G401 (cell line): Measurements from ENCODE around the gene TMEM121. TPM values are rescaled to one million over a fixed set of nuclear protein-coding genes. Genes with fewer than 3 reads are reported as not detected.
A peak's percentile ranks its signal among the peaks of the same experiment; 100 is the strongest.

Source experiments
- DNase-seq: peaks from one replicate; pipeline ENCODE4 v3.0.0-alpha.2; 2015; ENCODE audit warnings: low spot score
- in situ Hi-C: cut with HindIII; loops from 2 replicates; pipeline ENCODE4 v1.10.0; 2016; ENCODE audit warnings: low sequenced_read_pairs, mixed read lengths
- total RNA-seq: library from RNA; depleted of rRNA; stranded (reverse); fragments of >200 nt; shearing (Covaris generic); gene quantifications from 2 replicates; pipeline ENCODE4 v1.2.3, GENCODE V29; 2014; rRNA removed

Gene TMEM121
- total RNA-seq: 23.8 and 39.1 TPM in 2 replicates

- DNase-seq: peak; percentile 37
Observed at GRCh38 chr14:105525861-105526775, at the start of gene TMEM121. TMEM121 (plus strand) TSS chr14:105526583; CDS start chr14:105528835, 2,252 bp downstream.

GRCh38 chr14:105476831-105477659 is 49.3 kb upstream of the TMEM121 start:
- in situ Hi-C loops: no loop called here
- no peak for DNase-seq

More at GRCh38 chr14:105525861-105526775, at the start of gene TMEM121:
- in situ Hi-C loops: no loop called here

DNA sequence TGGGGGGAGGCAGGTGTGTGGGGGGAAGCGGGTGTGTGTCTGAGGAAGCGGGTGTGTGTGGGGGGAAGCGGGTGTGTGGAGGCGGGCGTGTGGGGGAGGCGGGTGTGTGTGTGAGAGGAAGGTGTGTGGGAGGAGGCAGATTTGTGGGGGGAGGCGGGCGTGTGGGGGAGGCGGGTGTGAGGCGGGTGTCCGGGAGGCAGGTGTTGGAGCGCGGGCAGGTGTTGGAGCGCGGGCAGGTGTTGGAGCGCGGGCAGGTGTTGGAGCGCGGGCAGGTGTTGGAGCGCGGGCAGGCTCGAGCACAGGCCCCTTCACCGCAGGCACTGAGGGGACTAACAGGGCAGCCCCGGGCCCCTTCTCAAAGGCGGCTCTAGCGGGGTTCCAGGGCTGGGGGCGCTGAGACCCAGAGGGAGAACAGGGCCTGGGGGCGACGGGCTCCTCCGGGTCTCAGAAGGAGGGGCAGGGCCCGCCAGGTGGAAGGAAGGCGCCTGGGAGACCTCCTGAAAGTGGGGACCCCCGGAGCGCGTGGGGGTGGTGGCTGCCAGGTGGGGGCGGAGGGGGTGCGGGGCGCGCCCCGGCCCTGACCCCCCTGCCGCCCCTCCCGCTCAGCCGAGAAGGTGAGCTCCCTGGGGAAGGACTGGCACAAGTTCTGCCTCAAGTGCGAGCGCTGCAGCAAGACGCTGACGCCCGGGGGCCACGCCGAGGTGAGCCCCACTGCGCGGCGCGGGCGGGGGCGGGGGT is 48.6 kb upstream of the TMEM121 start:
- in situ Hi-C loops: no loop called here
- no peak for DNase-seq

DNA sequence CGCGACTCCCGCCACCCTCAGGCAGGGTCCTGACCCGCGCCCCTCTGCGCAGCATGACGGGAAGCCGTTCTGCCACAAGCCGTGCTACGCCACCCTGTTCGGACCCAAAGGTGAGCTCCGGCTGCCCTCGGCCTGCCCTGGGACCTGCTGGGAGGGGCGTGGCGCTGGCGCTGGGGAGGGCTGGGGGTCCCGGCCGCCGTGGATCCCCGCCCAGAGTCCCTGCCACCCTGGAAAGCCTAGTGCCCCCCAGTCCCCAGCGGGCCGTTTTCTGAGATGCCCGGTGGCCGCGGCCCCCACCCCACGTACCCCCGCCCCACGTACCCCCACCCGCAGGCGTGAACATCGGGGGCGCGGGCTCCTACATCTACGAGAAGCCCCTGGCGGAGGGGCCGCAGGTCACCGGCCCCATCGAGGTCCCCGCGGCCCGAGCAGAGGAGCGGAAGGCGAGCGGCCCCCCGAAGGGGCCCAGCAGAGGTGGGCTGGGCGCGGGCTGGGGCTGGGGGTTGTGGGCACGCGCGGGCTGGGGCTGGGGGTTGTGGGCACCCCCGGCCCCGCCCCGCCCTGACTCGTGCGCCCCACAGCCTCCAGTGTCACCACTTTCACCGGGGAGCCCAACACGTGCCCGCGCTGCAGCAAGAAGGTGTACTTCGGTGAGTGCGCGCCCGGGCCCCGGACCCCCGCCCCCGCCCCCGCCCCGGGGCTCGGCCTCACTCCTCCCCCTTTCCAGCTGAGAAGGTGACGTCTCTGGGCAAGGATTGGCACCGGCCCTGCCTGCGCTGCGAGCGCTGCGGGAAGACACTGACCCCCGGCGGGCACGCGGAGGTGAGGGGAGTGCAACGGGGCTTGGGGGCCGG is 47.8 kb upstream of the TMEM121 start:
- no peak for DNase-seq
- in situ Hi-C loops: no loop called here

GRCh38 chr14:105479431-105480158 is 46.8 kb upstream of the TMEM121 start:
- DNase-seq: no peak
- in situ Hi-C loops: no loop called here

- no peak for DNase-seq
- in situ Hi-C loops: no loop called here
Observed at GRCh38 chr14:105480199-105480746, 46.1 kb upstream of the TMEM121 start.

DNA sequence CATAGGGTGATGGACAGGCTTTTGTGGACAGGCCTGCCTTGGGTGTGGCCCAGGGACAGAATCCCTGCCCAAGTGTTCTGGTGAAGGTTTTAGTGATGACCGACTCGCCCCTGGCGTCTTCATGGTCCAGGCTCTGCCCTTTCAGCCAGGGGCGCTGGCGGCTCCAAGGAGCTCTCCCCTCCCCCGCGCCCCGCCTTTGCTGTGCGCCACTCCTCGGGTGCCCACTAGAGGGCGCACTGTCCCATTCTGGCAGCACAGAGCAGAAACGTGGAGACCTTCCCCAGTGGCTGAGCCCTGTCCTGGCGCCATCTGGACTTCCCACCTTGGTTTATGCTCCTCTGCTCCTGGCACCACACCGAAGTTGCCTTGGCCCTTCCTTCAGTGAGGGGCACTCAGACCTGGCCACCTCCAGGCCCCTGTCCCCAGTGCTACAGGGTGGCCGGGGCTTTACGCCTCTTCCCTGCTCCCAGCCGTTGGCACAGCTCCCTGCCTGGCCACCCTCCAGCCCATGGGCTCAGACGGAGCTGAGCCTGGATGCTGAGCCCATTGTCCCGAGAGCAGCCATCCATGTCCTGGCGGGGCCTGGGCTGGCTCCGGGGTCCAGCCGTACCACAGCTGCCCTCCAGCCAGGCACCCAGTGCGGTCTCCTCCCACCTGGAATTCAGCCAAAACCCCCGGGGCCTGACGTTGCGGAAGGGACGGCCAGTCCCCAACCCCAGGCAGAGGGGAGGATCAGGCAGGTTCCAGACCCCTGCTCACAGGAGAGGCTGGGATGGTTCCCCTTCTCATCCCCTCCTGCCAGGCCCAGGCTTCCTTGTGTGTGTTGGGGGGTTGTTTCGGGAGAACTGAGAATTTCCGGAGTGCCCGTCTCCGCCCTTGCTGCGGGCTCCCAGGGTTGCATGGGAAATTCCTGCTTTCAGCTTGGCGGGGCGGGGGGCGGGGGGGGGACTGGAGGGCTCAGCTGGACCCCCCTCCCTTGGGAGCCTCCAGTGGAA is 45.3 kb upstream of the TMEM121 start:
- peak; percentile 84 for DNase-seq
- in situ Hi-C loops: no loop called here

GRCh38 chr14:105481886-105482457 is 44.4 kb upstream of the TMEM121 start:
- in situ Hi-C loops: no loop called here
- peak; percentile 63 for DNase-seq

GRCh38 chr14:105482486-105483110 is 43.8 kb upstream of the TMEM121 start:
- in situ Hi-C loops: no loop called here
- no peak for DNase-seq

GRCh38 chr14:105483300-105484068 is 42.9 kb upstream of the TMEM121 start:
- in situ Hi-C loops: no loop called here
- DNase-seq: no peak

DNA sequence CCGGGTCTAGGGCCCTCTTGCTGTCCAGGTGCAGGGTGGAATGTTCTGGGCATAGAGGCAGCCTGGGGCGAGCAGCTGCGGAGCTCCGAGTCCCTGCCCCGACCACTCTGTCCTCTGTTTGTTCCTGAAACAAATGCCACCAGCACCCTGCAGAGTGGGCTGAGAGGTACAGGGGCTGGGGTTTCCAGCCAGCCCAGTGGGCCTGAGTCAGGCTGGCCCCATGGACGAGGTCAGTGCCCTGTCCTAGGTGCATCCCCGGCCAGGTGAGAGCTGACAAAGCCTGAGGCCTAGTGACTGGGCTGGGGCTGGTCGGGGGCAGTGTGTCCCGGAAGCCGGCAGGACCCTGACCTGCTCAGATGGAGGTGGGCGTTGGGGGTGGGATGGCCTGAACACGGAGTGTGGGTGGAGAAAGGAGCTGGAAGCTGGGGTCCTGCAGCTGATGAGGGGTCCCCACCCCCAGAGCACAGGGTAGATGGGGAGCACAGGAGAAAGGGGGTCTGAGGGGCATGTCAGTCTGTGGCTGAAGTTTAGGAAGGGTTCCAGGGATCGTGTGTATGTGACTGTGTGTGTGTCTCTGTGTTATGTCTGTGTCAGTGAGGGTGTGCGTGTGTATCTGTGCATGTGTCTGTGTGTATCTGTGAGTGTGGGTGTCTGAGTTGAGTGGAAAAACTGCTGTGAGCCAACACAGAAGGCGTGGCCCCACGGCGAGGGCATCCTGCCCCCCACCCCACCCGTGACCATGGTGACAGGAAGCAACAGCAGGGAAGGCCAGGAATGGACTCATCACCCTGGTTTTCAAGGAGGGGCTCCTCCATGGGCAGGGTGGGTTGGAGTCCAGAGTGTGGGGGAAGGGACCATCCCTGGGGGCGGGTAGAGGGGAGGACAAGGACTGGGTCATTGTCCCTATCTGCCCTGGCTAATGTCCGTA is 42.0 kb upstream of the TMEM121 start:
- DNase-seq: no peak
- in situ Hi-C loops: no loop called here

DNA sequence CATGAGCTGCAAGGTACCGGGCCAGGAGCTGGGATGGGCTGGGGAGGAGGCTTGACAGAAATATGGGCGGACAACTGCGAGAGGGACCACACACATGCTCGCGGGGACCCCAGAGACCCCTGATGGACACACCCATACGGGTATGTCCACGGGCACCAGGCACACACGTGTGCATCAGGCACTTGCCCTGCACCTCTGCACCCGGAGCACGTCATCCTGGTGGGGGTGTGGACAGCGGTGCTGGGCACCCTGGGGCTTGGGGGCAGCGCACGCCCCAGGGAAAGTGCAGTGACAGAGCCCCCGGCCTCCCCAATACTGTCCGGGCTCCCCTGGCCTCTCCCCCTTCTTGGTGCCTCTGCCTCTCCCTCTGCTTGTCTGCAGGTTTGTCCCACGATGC is 41.4 kb upstream of the TMEM121 start:
- in situ Hi-C loops: no loop called here
- no peak for DNase-seq

GRCh38 chr14:105485739-105486162 is 40.6 kb upstream of the TMEM121 start:
- in situ Hi-C loops: no loop called here
- no peak for DNase-seq
